ENCODE measurements around the gene RAMAC.
"Not testable (repeated sequence)": the region's sequence is repeated elsewhere in the genome, so short reads cannot be mapped to it uniquely, and the experiment has no call there.

Gene RAMAC

GRCh38 chr15:82985688-82986441 lies at the start of gene RAMAC:
Gene RAMAC, plus strand, starts transcription at chr15:82986210. Its CDS starts 2,809 bp downstream, at chr15:82989019.
- Mint-ChIP-seq H3K27ac (peak within 1 kb of the TSS; percentile 96), H3K4me3 (peak within 1 kb of the TSS; percentile 99), H3K4me1 (ENCODE audit: low read depth) (peaks cover 24% of the 10 kb centered on the region), H3K27me3 (no peaks in the 10 kb centered on the region), H3K9me3 (ENCODE audit: low read depth) (no peaks in the 10 kb centered on the region), H3K36me3 (peaks cover 2% of the 10 kb centered on the region)

GRCh38 chr15:82936966-82937711 lies 48.9 kb upstream of the RAMAC start:
- no peaks in the 10 kb centered on the region for H3K9me3 Mint-ChIP-seq (ENCODE audit: low read depth)
- peaks cover 3% of the 10 kb centered on the region for H3K4me1 Mint-ChIP-seq (ENCODE audit: low read depth)
- peaks cover 4% of the 10 kb centered on the region for H3K27me3 Mint-ChIP-seq

GRCh38 chr15:82937712-82938058 lies 48.3 kb upstream of the RAMAC start:
- H3K27me3 Mint-ChIP-seq, result peaks cover 4% of the 10 kb centered on the region
- peaks cover 9% of the 10 kb centered on the region for H3K36me3 Mint-ChIP-seq
- H3K4me1 Mint-ChIP-seq (ENCODE audit: low read depth), result peaks cover 3% of the 10 kb centered on the region
- H3K27ac Mint-ChIP-seq, result no peak overlapping the region
- H3K9me3 Mint-ChIP-seq (ENCODE audit: low read depth), result no peaks in the 10 kb centered on the region
- H3K4me3 Mint-ChIP-seq, result no peak overlapping the region

More at GRCh38 chr15:82936966-82937711, 48.9 kb upstream of the RAMAC start:
- peaks cover 9% of the 10 kb centered on the region for H3K36me3 Mint-ChIP-seq
- no peak overlapping the region for H3K27ac Mint-ChIP-seq
- no peak overlapping the region for H3K4me3 Mint-ChIP-seq

GRCh38 chr15:82939678-82940077 lies 46.3 kb upstream of the RAMAC start:
- H3K27me3 Mint-ChIP-seq; H3K36me3 Mint-ChIP-seq; H3K9me3 Mint-ChIP-seq (ENCODE audit: low read depth): not testable (repeated sequence)

GRCh38 chr15:82942691-82943090 lies 43.3 kb upstream of the RAMAC start:
- H3K9me3 Mint-ChIP-seq (ENCODE audit: low read depth), result no peaks in the 10 kb centered on the region
- no peak overlapping the region for H3K4me3 Mint-ChIP-seq
- peaks cover 11% of the 10 kb centered on the region for H3K36me3 Mint-ChIP-seq
- no peak overlapping the region for H3K27ac Mint-ChIP-seq
- H3K4me1 Mint-ChIP-seq (ENCODE audit: low read depth), result no peaks in the 10 kb centered on the region
- H3K27me3 Mint-ChIP-seq, result peaks cover 6% of the 10 kb centered on the region

More at GRCh38 chr15:82939678-82940077, 46.3 kb upstream of the RAMAC start:
- not testable (repeated sequence) for H3K27ac Mint-ChIP-seq; H3K4me3 Mint-ChIP-seq; H3K4me1 Mint-ChIP-seq (ENCODE audit: low read depth)

GRCh38 chr15:82943176-82943575 lies 42.8 kb upstream of the RAMAC start:
- Mint-ChIP-seq H3K4me1 (ENCODE audit: low read depth) (no peaks in the 10 kb centered on the region), H3K27me3 (peaks cover 7% of the 10 kb centered on the region), H3K27ac (no peak overlapping the region), H3K9me3 (ENCODE audit: low read depth) (no peaks in the 10 kb centered on the region), H3K36me3 (peaks cover 11% of the 10 kb centered on the region), H3K4me3 (no peak overlapping the region)

GRCh38 chr15:82944056-82944455 lies 42.0 kb upstream of the RAMAC start:
- H3K4me3 Mint-ChIP-seq, result no peak overlapping the region
- no peaks in the 10 kb centered on the region for H3K9me3 Mint-ChIP-seq (ENCODE audit: low read depth)
- H3K27ac Mint-ChIP-seq, result no peak overlapping the region
- H3K36me3 Mint-ChIP-seq, result peaks cover 8% of the 10 kb centered on the region
- no peaks in the 10 kb centered on the region for H3K4me1 Mint-ChIP-seq (ENCODE audit: low read depth)
- H3K27me3 Mint-ChIP-seq, result peaks cover 7% of the 10 kb centered on the region

- H3K4me1 Mint-ChIP-seq (ENCODE audit: low read depth), result no peaks in the 10 kb centered on the region
- H3K4me3 Mint-ChIP-seq, result no peak overlapping the region
Observed at GRCh38 chr15:82944821-82945220, 41.2 kb upstream of the RAMAC start.

GRCh38 chr15:82945326-82945725 lies 40.7 kb upstream of the RAMAC start:
- Mint-ChIP-seq H3K9me3 (ENCODE audit: low read depth) (no peaks in the 10 kb centered on the region), H3K36me3 (peaks cover 8% of the 10 kb centered on the region), H3K4me1 (ENCODE audit: low read depth) (no peaks in the 10 kb centered on the region), H3K27ac (no peak overlapping the region), H3K27me3 (peaks cover 7% of the 10 kb centered on the region), H3K4me3 (no peak overlapping the region)

More at GRCh38 chr15:82944821-82945220, 41.2 kb upstream of the RAMAC start:
- H3K9me3 Mint-ChIP-seq (ENCODE audit: low read depth), result no peaks in the 10 kb centered on the region
- H3K27me3 Mint-ChIP-seq, result peaks cover 7% of the 10 kb centered on the region
- peaks cover 8% of the 10 kb centered on the region for H3K36me3 Mint-ChIP-seq
- H3K27ac Mint-ChIP-seq, result no peak overlapping the region

- Mint-ChIP-seq H3K4me3 (no peak overlapping the region), H3K27ac (no peak overlapping the region), H3K36me3 (peaks cover 5% of the 10 kb centered on the region), H3K4me1 (ENCODE audit: low read depth) (no peaks in the 10 kb centered on the region), H3K9me3 (ENCODE audit: low read depth) (no peaks in the 10 kb centered on the region), H3K27me3 (peaks cover 7% of the 10 kb centered on the region)
Observed at GRCh38 chr15:82946155-82946701, 39.8 kb upstream of the RAMAC start.

GRCh38 chr15:82950295-82950694 lies 35.7 kb upstream of the RAMAC start:
- Mint-ChIP-seq H3K4me1 (ENCODE audit: low read depth) (peaks cover 6% of the 10 kb centered on the region), H3K27me3 (peaks cover 3% of the 10 kb centered on the region), H3K9me3 (ENCODE audit: low read depth) (no peaks in the 10 kb centered on the region), H3K36me3 (peaks cover 2% of the 10 kb centered on the region), H3K27ac (no peak overlapping the region), H3K4me3 (no peak overlapping the region)

GRCh38 chr15:82950746-82951370 lies 35.2 kb upstream of the RAMAC start:
- Mint-ChIP-seq H3K9me3 (ENCODE audit: low read depth) (no peaks in the 10 kb centered on the region), H3K36me3 (peaks cover 2% of the 10 kb centered on the region), H3K4me3 (no peak overlapping the region), H3K27ac (no peak overlapping the region), H3K27me3 (peaks cover 3% of the 10 kb centered on the region), H3K4me1 (ENCODE audit: low read depth) (peaks cover 6% of the 10 kb centered on the region)

- Mint-ChIP-seq H3K4me1 (ENCODE audit: low read depth) (peaks cover 6% of the 10 kb centered on the region), H3K27ac (no peak overlapping the region), H3K36me3 (peaks cover 2% of the 10 kb centered on the region), H3K27me3 (peaks cover 3% of the 10 kb centered on the region), H3K4me3 (peak overlapping the region; percentile 92), H3K9me3 (ENCODE audit: low read depth) (no peaks in the 10 kb centered on the region)
Observed at GRCh38 chr15:82951472-82952157, 34.4 kb upstream of the RAMAC start.

- peak within 1 kb of the TSS; percentile 92 for H3K4me3 Mint-ChIP-seq
- peaks cover 2% of the 10 kb centered on the region for H3K36me3 Mint-ChIP-seq
- no peak within 1 kb of the TSS for H3K27ac Mint-ChIP-seq
- peaks cover 6% of the 10 kb centered on the region for H3K4me1 Mint-ChIP-seq (ENCODE audit: low read depth)
- H3K9me3 Mint-ChIP-seq (ENCODE audit: low read depth), result no peaks in the 10 kb centered on the region
- peaks cover 3% of the 10 kb centered on the region for H3K27me3 Mint-ChIP-seq
Observed at GRCh38 chr15:82952158-82953081, 33.6 kb upstream of the RAMAC start, which contains the start of gene HOMER2. Gene HOMER2, minus strand, starts transcription at chr15:82952720. Its CDS starts 185 bp downstream, at chr15:82952535.
